ENCODE results near the gene NFATC2. TPM values are rescaled to one million over a fixed set of nuclear protein-coding genes. Genes with fewer than 3 reads are reported as not detected.

Gene NFATC2
- total RNA-seq, 1 donor from 2014 or later = 4.2 TPM

GRCh38 chr20:51354769-51355319 is 187.7 kb downstream of the NFATC2 start:
- intact Hi-C loops (cut with micrococcal nuclease) = no loop called here
- Histone ChIP-seq H3K27ac (replicated peaks) (no peak overlapping the region), H3K4me3 (no peak overlapping the region), H3K4me1 (no peaks in the 10 kb centered on the region), H3K27me3 (ENCODE audit: low read depth) (peaks cover 32% of the 10 kb centered on the region), H3K36me3 (no peaks in the 10 kb centered on the region), H3K9me3 (replicated peaks) (no peaks in the 10 kb centered on the region)
- TF ChIP-seq, protein P1, sequence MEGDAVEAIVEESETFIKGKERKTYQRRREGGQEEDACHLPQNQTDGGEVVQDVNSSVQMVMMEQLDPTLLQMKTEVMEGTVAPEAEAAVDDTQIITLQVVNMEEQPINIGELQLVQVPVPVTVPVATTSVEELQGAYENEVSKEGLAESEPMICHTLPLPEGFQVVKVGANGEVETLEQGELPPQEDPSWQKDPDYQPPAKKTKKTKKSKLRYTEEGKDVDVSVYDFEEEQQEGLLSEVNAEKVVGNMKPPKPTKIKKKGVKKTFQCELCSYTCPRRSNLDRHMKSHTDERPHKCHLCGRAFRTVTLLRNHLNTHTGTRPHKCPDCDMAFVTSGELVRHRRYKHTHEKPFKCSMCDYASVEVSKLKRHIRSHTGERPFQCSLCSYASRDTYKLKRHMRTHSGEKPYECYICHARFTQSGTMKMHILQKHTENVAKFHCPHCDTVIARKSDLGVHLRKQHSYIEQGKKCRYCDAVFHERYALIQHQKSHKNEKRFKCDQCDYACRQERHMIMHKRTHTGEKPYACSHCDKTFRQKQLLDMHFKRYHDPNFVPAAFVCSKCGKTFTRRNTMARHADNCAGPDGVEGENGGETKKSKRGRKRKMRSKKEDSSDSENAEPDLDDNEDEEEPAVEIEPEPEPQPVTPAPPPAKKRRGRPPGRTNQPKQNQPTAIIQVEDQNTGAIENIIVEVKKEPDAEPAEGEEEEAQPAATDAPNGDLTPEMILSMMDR (IDR thresholded peaks at IDR 0.05; ENCODE audit: borderline replicate concordance) = no peak
- no peak for DNase-seq

DNA sequence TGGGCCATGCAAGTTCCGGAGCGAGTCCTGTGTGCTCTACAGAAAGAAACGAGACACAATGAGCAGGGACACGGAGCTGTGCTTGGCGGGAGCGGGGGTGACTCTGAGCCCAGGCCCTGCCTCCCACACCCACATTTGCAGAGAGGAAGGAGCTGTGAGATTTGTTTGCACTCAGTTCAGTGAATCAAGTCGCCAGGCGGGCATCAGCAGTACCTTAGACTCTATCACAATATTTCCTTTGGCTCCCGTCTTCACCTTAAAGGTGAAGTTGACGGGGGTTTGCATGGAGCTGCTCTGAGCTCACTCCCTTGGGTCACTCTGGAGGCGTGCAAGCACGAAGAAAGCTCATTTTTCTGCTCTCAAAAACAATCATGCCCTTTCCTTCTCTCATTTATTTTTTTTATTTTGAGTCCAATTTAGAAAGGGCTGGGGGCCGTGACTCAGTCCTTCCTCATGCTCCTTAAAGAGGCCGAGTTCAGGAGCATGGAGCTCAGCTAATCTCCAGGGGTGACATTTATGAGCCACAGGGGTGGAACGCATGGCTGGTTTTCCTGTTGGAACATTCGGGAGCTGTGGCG is 188.2 kb downstream of the NFATC2 start:
- no peaks in the 10 kb centered on the region for H3K36me3 ChIP-seq
- no peak overlapping the region for H3K27ac ChIP-seq (replicated peaks)
- no peaks in the 10 kb centered on the region for H3K4me1 ChIP-seq
- no peak for DNase-seq
- intact Hi-C loops (cut with micrococcal nuclease) = no loop called here
- peaks cover 32% of the 10 kb centered on the region for H3K27me3 ChIP-seq (ENCODE audit: low read depth)
- TF ChIP-seq, protein P1 (IDR thresholded peaks at IDR 0.05; ENCODE audit: borderline replicate concordance) = no peak
- H3K4me3 ChIP-seq = no peak overlapping the region
- H3K9me3 ChIP-seq (replicated peaks) = no peaks in the 10 kb centered on the region

GRCh38 chr20:51353491-51353890 is 189.0 kb downstream of the NFATC2 start:
- intact Hi-C loops (cut with micrococcal nuclease) = no loop called here
- H3K27me3 ChIP-seq (ENCODE audit: low read depth) = peaks cover 32% of the 10 kb centered on the region
- TF ChIP-seq, protein P1 (IDR thresholded peaks at IDR 0.05; ENCODE audit: borderline replicate concordance) = no peak
- no peaks in the 10 kb centered on the region for H3K36me3 ChIP-seq
- no peak overlapping the region for H3K4me3 ChIP-seq
- no peak overlapping the region for H3K27ac ChIP-seq (replicated peaks)
- no peaks in the 10 kb centered on the region for H3K4me1 ChIP-seq
- no peaks in the 10 kb centered on the region for H3K9me3 ChIP-seq (replicated peaks)
- no peak for DNase-seq

GRCh38 chr20:51352791-51353190 is 189.7 kb downstream of the NFATC2 start:
- TF ChIP-seq, protein P1 (IDR thresholded peaks at IDR 0.05; ENCODE audit: borderline replicate concordance) = no peak
- Histone ChIP-seq H3K36me3 (no peaks in the 10 kb centered on the region), H3K9me3 (replicated peaks) (no peaks in the 10 kb centered on the region), H3K27me3 (ENCODE audit: low read depth) (peaks cover 35% of the 10 kb centered on the region), H3K4me3 (no peak overlapping the region), H3K27ac (replicated peaks) (no peak overlapping the region), H3K4me1 (no peaks in the 10 kb centered on the region)
- intact Hi-C loops (cut with micrococcal nuclease) = no loop called here
- DNase-seq = no peak

DNA sequence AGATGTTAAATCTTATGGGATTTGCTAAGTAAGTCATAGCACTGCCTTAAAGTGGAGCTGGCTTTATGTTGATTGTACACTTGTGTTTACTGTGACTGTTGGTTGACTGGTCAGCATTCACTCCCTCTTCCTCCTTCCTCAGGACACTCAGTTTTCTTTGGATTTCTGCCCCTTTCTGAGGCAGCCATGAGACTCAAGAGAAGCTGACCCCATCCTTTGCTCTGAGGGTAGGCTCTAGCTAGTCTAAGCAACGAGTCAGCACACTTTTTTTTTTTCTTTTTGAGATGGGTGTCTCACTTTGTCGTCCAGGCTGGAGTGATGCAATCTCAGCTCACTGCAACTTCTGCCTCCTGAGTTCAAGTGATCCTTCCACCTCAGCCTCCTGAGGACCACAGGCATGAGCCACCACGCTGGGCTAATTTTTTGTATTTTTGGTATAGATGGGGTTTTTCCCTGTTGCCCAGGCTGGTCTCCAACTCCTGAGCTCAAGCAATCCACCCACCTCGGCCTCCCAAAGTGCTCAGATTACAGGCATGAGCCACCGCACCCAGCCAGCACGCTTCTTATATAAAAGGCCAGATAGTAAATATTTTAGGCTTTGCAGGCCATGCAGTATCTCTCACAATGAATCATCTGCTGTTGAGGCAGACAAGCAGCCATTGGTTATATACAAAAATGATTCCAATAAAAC is 191.4 kb downstream of the NFATC2 start:
- Histone ChIP-seq H3K9me3 (replicated peaks) (no peaks in the 10 kb centered on the region), H3K4me3 (no peak overlapping the region), H3K27ac (replicated peaks) (no peak overlapping the region), H3K36me3 (no peaks in the 10 kb centered on the region), H3K4me1 (no peaks in the 10 kb centered on the region), H3K27me3 (ENCODE audit: low read depth) (peaks cover 30% of the 10 kb centered on the region)
- no peak for DNase-seq
- TF ChIP-seq, protein P1 (IDR thresholded peaks at IDR 0.05; ENCODE audit: borderline replicate concordance) = no peak
- intact Hi-C loops (cut with micrococcal nuclease) = no loop called here
